Measurements from ENCODE around the gene PREB.

PREB gene

GRCh38 chr2:27093430-27094352 is 40.7 kb downstream of the PREB start:
- TF ChIP-seq, protein P1, sequence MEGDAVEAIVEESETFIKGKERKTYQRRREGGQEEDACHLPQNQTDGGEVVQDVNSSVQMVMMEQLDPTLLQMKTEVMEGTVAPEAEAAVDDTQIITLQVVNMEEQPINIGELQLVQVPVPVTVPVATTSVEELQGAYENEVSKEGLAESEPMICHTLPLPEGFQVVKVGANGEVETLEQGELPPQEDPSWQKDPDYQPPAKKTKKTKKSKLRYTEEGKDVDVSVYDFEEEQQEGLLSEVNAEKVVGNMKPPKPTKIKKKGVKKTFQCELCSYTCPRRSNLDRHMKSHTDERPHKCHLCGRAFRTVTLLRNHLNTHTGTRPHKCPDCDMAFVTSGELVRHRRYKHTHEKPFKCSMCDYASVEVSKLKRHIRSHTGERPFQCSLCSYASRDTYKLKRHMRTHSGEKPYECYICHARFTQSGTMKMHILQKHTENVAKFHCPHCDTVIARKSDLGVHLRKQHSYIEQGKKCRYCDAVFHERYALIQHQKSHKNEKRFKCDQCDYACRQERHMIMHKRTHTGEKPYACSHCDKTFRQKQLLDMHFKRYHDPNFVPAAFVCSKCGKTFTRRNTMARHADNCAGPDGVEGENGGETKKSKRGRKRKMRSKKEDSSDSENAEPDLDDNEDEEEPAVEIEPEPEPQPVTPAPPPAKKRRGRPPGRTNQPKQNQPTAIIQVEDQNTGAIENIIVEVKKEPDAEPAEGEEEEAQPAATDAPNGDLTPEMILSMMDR (IDR thresholded peaks at IDR 0.05; ENCODE audit: insufficient read depth, missing control alignments): no peak
- FAIRE-seq: no peak

GRCh38 chr2:27092696-27093429 is 41.6 kb downstream of the PREB start:
- TF ChIP-seq, protein P1 (IDR thresholded peaks at IDR 0.05; ENCODE audit: insufficient read depth, missing control alignments): no peak
- FAIRE-seq (no peak), DNase-seq (ENCODE audit: insufficient read length, low spot score) (no peak)

More at GRCh38 chr2:27093430-27094352, 40.7 kb downstream of the PREB start:
- DNase-seq (ENCODE audit: insufficient read length, low spot score): peak; percentile 66

DNA sequence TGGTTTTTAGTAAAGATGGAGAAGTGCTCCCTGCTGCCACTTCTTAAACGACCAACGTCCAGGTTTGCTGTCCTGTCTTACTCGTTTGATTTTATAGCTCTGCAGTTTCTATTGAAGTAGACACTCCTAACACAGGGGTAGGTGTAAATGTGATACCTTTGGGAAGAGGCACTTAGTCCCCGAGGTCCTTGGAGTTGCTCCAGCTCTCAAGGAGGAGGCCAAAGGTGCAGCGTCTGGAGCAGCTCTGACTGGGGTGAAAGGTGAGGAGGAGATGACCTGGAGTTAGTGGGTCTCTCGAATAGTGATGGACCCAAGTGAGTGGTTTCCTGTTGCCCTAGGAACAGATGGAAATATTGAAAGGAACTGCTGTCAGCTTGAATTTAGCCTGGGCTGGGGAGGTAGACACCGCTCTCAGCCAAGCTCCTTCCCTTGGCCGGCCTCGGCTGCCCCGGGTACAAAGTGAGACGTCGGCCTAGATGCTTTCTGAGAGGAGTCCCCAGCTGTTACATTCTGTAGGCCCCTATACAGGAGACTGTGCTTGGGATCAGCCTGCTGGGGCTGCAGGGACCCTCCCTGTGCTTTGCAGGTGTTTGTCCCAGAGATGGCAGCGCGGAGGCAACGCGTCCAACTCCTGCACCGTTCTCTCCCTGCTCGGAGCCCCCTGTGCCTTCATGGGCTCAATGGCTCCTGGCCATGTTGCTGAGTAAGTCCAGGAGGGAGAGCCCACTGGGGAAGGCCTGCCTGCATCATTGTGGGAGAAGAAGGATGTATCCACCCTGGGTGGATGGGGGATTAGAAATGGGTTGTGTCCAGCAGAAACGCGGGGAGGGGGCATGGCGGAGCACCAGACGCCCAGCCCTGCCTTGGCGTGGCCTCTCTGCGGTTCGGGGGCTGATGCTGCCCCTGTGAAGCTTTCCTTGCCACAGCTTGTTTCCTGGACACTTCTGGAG is 42.4 kb downstream of the PREB start:
- FAIRE-seq: no peak

DNA sequence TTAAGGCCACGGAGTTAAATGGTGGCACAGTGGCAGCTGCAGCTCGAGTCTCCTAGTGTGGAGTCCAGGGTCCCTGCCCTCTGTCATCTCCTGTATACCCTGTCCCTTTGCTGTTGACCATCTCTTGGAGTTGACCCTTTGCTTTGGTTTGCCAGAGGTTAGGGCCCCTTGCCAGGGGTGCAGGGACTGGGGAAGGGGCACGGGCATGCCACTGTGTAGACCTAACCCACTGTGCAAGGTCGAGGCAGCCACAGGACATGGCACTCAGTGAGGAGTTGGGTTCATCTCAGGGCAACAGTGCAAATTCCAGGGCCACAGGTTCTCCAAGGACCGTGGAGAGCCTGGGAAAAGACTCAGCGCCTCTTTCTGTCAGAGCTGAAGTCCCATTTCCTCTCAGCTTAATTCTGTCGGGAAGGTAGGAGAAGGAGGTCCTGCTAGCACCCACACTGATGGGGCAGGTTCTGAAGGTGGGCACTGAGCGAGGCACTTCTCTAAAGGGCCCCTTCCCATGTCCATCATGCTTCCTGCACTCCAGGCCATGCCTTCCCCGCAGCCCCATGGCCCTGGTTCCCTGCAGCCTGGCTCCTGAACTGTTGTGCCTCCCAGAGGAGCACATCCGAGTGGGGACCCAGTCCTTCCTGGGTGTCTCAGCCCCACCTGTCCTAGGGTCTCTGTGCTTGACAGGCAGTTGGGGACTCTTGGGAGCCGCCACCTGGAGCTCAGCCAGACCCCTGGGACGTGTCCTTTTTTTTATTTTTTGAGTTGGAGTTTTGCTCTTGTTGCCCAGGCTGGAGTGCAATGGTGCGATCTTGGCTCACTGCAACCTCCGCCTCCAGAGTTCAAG is 45.1 kb downstream of the PREB start:
- DNase-seq (ENCODE audit: insufficient read length, low spot score) (no peak), FAIRE-seq (no peak)
- TF ChIP-seq, protein P1 (IDR thresholded peaks at IDR 0.05; ENCODE audit: insufficient read depth, missing control alignments): no peak

More for the DNA sequence above, 42.4 kb downstream of the PREB start:
- TF ChIP-seq, protein P1 (IDR thresholded peaks at IDR 0.05; ENCODE audit: insufficient read depth, missing control alignments): no peak
- no peak for DNase-seq (ENCODE audit: insufficient read length, low spot score)

DNA sequence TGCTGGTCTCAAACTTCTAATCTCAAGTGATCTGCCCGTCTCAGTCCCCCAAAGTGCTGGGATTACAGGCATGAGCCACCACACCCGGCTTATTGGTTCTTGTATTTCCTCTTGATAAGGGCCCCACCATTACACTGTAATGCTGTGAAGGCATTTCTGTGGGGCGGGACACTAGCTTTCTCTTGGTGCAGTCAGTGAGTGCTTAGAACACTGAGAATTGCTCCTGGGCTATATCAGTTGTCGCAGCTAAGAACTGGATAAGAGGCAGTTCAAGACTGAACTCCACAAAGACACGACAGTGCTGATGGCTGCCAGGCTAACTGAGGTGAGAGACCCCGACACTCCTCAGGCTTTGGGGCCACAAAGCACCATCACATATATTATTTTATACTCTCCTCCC is 45.8 kb downstream of the PREB start:
- DNase-seq (ENCODE audit: insufficient read length, low spot score) (no peak), FAIRE-seq (no peak)
- TF ChIP-seq, protein P1 (IDR thresholded peaks at IDR 0.05; ENCODE audit: insufficient read depth, missing control alignments): no peak

All from D721Med (cell line).